HG03175 (cell line): Measurements from ENCODE around the gene FGD2.
"Not testable (repeated sequence)": the region's sequence is repeated elsewhere in the genome, so short reads cannot be mapped to it uniquely, and the experiment has no call there.

Experiments
- ATAC-seq: cut with Tn5 transposase; IDR thresholded peaks from one replicate; pipeline ENCODE4 v1.9.1; 2021; ENCODE audit warnings: mild to moderate bottlenecking, moderate library complexity; ENCODE audit not compliant: unreplicated experiment

The FGD2 gene

DNA sequence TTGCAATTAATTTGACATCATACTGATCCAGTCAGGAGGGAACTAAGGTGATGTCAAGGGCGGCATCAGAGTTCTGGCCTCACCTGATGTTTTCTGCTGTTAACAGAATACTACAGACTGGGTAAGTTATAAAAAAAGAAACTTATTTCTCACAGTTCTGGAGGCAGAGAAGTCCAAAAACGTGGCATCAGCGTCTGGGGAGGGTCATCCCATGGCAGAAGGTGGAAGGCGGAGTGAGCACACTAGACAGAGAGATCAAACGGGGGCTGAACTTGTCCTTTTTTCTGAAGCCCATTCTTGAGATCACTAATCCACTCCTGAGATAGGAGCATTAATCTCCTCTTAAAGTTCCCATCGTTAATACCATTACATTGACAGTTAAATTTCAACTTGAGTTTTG lies 16.2 kb upstream of the FGD2 start:
- ATAC-seq = no peak

DNA sequence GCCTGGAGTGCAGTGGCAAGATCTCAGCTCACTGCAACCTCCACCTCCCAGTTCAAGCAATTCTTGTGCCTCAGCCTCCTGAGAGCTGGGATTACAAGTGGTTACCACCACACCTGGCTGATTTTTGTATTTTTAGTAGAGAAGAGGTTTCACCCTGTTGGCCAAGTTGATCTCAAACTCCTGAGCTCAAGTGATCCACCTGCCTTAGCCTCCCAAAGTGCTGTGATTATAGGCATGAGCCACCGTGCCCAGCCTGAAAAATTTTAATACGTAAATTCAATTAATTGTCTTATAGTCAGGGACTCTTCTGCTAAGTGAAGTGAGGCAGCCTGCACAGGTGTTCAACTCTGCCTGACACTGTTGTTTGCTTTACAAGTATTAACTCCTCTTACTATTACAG lies 15.1 kb upstream of the FGD2 start:
- ATAC-seq = not testable (repeated sequence)

DNA sequence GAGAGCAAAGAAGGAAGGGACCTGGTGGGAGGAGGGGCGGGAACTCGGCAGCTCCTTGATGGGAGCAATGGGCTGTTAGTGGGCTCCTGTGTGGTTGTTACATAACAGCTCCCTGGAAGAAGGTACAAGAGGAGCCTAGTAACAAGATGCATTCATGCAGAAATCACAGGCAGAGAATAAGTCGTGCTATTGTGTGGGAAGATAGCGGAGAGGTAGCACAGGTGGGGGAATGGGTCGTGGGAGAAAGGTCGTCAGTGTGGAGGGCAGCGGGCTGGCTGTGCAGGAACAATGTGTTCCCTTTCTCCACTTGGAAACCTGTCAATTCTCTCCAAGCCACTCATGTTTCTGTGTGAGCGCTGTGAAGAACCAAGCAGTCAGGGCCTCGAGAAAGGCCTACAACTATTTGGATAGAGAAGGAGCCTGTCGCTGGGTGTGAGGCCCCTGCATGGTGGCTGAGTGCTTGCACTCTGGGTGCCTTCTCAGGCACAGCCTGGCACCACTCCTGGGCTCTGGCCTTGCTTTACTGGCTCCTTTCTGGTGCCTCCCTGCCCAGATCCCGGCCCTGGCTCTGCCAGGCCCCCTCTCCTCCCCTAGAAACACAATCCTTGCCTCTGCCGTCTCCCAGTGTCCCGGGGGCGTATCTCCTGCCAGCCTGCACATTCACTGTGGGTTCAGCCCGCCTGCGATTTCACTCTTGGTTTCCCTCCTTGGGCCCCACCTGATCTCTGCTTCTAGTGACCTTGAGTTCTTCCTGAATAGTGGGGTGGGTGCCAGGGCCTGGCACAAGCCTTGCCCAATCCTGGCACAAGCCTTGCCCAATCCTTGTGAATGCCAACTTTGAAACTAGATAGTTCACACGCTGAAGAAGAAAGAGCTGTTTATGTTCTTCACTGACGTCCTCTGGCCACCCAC lies 7.4 kb upstream of the FGD2 start:
- no peak for ATAC-seq

DNA sequence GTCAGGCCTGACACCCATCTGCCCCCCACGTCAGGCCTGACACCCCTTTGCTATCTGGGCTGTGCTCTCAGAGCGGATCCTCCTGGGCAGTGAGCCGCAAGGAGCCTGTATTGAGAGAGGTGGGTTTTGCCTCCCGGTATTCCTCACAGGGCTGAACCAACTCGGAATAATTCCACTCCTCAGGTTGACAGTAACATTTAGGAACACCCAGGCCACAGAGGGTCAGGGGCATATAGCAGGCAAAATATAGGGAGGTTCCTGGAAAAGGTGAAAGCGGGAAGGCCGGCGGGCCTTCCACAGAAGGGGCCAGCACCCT lies 6.8 kb upstream of the FGD2 start:
- ATAC-seq = no peak

DNA sequence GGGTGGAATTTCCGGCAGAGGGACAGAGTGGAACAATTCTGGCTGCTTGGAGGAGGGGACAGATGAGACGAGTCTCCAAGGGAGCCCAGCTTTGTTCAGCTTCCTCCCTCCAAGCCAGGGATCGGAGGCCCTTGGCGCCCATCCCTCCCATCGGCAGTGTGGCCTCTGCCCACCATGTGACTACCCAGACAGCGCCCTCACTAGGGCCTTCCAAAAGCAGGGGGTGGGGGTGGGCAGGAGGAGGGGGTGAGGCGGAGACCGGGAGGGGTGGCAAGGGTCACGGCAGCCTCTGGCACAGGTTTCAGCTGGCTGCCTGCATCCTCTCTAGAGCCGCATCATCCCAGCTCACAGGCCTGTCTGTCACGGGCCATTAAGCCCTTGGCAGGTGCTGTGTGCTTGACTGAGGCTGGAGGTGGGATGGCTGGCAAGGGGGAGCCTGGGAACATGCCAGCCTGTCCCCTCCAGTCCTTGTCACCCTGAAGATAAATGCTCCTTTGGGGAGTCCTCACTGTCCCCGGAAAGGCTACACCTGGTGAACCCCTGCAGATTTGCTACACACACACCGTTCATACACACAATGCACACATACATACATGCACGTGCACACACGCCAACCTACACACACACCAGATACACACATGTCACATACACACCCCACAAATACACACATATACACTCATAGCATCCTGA lies 6.2 kb upstream of the FGD2 start:
- no peak for ATAC-seq

DNA sequence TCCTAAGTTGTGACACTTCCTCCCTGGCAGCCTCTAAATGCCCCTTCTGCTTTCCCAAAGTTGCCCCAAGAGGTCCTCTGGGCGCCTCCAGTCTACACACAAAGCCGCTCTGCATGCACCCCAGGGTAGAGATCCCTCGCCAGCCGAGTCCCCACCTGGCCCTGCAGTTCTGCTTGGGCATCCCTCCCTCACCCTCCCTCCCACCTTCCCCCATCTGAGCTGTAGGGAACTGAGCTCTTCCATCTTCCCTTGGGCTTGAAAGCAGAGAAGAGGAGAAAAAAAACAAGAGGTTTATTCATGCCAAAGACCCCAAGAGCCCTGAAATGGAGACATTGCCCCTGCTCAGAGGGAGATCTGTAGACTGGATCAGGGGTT lies 5.7 kb upstream of the FGD2 start:
- no peak for ATAC-seq

DNA sequence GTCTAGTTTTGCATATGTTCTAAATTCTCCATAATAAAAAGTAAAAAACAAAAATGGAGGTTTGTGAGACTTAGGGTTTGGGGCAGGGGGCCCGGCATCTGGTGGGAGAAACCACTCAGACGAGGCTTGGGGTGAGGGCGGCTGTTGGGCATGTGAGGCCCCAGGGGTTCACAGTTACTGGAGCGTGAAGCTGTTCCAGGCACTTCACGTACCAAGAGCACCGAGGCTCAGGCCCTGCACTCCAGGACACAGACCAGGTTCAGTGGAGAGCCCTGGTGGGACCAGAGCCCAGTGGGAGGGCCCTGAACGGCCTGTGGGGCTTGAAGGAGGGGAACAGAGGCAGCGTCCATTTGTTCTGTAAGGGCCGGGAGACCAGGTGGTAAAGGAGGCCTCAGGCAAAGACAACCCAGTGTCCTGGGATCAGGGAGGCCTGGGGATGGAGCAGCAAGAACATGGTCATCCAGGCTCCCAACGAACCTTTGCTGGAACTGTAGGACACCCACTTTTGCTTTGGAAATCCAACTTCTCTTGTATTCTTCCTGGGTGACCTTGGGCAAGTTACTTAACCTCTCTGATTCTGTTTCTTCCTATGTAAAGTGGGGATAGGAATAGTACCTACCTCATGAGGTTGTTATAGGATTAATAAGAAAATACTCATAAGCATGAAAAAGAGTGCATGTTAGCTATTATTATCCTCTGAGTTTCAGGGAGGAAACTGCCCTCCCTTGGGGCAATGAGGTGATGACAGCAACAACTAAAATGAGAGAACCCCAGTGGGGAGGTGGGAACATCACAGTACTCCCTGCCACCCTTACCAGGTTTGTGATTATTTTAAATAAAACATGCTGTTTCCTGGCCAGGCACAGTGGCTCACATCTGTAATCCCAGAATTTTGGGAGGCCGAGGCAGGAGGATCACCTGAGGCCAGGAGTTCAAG lies 1.1 kb upstream of the FGD2 start:
- peak; percentile 32 for ATAC-seq

DNA sequence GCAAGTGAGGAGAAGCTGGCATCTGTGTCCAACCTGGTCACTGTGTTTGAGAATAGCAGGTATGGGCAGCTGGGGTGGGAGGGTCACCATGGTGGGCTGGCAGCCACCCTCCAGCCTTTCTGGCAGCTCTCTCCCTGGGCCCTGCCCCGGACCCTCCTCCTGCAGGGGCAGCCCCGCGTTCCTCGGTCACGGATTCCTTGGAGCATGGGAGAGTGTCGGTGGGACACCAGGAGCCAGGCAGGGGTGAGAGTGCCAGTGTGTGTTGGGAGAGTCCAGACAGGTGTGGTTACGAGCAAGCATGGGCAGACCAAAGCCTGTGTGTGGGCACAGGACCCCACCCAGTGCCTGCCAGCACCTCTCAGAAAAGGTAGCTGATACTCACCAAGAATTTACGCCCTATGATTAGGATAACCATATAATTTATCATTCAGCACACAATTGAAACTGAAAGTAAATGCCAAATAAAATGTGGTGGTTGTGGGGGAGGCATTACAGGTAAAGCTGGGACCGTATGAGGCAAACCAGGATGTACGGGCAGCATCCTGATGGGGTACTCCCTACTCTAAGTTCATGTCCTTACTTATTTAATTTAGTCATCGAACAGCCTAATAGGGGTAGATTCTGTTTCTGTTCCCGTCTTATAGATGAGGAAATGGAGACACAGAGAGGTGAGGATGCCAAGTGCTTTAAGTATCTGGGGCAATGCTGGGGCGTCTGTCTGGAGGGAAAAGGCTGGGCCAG lies 542 bp downstream of the FGD2 start:
- peak; percentile 2 for ATAC-seq

DNA sequence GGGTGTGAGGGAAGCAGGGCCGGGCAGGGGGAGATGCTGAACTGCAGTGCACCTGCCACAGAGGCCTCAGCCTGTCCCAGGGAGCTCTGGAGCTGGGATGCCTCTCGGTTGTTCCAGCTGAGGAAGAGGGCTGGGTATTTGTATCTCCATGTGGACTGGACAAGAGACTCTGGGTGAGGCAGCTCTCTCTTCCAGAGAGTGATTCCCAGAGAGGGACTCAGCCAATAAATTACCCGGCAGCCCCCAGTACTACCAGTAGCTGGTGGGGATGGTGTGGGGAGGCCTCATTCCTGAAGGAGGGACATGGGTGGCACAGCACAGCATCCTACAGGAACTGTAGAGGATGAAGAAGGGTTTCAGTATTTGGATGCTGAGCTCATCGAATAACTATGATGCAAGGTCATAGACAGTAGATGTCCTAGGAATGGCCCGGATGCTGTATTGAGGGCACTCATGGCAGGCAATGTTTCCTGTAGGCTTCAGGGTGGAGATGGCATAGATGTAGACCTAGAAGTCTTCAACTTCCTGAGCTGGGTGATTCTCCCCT lies 1.4 kb downstream of the FGD2 start:
- no peak for ATAC-seq

DNA sequence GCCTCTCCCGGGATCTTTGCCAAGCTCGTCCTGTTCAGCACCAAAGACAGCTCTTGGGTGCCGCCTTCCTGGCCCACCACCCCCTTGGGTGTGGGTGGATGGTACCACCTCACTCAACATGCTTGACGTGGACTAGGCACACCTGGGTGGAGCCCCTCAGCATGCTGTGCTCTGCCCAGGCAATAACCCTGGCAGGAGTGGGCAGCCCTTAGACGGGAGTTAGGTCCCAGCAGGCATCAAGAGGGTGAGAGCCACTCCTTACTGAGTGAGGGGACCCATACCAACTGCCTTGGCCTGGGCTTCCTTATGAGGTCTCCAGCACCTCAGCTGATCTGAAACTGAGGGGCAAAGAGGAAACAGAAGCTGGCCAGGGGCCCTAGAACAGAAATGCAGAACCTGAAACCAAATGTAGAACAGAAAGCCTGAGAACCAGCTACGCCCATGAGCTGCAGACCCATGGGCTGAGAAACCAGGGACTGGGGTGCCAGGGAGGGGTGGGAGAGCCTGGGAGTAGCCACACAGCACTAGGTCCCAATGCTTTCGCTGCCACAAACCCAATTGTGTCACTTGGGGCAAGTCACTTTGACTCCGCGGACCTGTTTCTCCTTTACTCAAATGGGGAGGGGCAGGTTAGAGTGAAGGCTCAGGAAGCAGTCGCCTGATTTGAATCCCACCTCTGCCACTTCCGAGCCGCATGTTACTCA lies 2.0 kb downstream of the FGD2 start:
- ATAC-seq = peak; percentile 32

DNA sequence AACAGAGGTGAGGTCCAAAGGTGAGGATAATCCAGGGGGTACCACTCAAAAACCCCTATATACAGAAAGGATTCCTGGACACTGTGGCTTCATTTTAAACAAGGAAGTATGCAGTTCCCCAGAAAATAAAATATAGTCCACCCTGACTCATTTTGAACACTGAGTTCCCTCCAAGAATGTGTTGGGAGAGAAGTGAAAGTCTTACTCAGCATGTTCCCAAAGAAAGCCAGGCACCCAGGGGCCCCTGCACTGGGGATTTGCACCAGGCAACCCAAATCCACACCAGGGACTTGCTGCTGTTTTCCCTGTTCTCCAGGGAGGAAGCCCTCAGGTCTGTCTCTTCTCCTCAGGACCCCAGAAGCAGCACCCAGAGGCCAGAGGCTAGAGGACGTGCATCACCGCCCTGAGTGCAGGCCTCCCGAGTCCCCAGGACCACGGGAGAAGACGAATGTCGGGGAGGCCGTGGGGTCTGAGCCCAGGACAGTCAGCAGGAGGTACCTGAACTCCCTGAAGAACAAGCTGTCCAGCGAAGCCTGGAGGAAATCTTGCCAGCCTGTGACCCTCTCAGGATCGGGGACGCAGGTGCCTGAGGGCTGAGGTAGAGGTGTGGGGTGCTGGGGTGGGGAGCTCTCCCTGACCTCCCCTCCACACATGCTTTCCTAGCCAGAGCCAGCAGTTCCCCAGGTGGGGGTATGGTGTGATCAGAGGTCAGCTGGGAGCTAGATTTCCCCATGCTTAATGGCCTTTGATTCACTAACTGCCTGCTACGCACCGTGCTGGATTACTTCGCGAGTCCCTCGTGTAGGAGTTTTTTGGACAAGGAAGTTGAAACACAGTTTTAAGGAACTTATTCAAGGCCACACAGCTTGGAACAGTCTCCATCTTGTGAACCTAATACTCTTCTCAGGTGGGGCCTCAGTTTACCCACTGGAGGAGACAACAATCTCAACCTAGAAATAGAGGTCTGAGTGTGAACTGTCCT lies 3.3 kb downstream of the FGD2 start:
- ATAC-seq = no peak

DNA sequence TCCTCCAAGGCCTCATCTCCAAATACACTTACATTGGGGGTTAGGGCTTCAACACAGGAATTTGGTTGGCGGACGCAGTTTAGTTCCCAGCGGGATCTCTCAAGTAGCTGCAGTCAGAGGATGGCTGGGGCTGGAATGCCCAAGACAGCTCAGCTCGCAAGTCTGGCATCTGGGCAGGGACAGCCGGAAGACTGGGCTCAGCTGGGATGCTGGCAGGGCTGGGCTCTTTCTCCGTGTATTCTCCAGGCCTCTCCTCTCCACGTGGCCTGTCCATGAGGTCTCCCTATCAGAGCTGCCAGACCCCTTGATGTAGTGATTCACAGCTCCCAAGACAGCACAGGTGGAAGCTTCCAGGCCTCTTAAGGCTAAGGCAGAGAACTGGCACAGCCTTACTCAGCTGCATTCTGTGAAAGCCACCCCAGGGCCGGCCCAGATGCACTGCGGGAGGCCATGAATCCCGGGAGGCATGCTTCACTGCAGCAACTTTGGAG lies 5.0 kb downstream of the FGD2 start:
- ATAC-seq = no peak

DNA sequence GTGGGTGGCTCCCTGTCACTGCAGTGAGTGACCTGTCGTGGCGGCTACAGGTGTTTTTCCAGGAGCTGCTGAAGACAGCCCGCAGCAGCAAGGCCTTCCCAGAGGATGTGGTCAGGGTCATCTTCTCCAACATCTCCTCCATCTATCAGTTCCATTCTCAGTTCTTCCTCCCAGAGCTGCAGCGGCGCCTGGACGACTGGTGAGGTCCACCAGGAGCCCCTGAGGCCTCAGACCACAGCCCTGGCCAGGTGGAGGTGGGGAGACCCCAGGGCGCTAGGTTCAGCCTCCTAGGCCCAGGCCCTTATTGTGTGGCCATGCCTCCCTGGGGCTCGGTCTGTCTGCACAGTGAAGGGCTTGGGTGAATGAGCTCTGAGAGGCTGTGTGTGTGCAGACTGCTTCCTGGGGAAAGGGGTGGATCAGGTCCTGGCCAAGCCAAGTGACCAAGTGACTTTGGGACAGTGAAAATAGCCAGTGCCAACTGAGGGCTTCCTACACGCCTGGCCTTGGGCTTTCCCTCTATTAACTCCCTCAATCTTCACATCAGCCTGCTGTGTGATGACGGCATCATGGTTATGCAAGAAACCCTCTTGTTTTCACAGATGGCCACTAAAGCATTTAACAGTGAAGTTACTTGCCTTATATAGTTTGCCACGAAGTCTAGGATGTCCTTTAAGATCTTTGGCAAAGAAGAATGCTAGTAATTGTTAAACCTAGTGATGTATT lies 6.4 kb downstream of the FGD2 start:
- ATAC-seq = no peak

DNA sequence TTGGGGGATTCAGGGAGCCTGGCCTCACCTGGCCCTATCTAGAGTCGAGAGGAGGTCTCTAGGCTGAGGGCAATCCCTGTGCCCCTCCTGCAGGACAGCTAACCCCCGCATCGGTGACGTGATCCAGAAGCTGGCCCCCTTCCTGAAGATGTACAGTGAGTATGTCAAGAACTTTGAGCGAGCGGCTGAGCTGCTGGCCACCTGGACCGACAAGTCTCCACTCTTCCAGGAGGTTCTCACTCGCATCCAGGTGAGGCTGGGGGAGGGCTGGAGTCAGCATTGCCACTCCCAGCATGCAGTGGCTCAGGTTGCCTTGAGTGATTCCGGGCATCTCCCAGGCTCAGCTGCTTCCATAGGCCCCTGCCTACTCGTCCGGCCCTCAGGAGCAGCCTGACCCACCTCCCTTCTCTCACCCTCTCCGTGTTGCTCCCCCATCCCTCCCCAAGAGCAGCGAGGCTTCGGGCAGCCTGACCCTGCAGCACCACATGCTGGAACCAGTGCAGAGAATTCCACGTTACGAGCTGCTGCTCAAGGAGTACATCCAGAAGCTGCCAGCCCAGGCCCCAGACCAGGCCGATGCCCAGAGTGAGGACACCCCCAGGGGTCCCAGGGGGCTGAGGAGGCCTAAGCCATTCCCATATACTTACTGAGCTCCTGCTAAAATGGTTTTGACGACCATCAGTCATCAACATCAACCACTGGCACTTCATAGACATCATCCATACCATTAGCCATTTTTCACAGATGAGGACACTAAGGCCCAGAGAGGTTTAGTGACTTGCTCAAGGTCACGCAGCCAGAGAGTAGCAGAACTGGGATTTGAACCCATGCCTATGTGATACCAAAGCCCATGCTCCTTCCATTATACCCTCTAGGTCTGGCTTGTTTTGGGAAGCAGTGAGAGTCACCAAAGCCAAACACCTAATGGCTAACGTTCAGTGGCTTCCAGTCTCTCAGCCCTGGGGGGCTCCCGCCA lies 8.3 kb downstream of the FGD2 start:
- no peak for ATAC-seq

DNA sequence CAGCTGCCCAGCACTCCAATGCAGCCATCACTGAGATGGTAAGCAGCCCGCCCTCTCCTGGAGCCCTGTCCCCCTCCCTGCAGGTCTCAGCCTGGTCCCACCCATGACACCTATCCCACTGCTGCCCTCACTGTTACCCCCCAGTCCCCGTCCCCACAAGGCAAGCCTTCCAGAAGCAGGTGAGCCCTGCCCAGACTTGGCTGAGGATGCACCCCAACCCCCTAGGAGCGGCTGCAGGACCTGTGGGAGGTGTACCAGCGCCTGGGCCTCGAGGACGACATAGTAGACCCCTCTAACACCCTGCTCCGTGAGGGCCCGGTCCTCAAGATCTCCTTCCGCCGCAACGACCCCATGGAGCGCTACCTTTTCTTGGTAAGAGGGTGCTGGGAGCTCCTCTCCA lies 9.2 kb downstream of the FGD2 start:
- no peak for ATAC-seq

DNA sequence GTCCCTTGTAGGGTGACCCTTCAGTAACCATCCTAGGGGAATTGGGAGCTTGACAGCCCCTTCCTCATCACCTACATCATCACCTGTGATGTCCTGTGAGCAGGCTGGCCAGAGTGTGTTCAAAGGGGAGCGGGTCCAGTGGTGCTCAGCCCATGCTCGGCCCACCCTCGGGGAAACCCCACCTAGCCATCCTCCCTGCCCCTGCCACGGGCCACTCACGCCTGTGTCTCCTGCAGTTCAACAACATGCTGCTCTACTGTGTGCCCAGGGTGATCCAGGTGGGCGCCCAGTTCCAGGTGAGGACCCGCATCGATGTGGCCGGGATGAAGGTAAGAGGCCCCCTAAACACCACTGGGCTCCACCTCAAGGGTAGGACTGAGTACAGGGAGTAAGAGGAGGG lies 10.1 kb downstream of the FGD2 start:
- no peak for ATAC-seq

DNA sequence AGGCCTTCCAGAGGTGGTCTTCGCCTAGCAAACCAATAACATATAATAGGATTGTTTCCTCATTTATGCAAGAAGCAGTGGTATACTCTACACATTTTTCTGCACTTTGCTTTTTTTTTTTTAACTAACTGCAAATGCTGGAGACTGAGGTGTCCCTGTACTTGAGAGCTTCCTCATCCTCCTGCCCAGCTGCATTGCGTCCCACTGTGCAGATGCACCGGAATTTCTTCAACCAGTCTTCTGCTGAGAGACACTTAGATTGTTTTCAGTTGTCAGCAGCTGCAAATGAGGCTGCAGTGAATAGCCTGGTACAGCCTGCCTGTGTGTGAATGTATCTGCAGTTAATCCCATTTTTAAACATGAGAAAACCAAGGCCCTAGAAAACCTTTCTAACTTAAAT lies 11.5 kb downstream of the FGD2 start:
- no peak for ATAC-seq
